ENCODE data around the gene BCKDK. TPM values are rescaled to one million over a fixed set of nuclear protein-coding genes. Genes with fewer than 3 reads are reported as not detected.

Gene BCKDK
- polyA plus RNA-seq, 1 of the 3 experiments (the other 2 are of a cell fraction) = 73.2 TPM

DNA sequence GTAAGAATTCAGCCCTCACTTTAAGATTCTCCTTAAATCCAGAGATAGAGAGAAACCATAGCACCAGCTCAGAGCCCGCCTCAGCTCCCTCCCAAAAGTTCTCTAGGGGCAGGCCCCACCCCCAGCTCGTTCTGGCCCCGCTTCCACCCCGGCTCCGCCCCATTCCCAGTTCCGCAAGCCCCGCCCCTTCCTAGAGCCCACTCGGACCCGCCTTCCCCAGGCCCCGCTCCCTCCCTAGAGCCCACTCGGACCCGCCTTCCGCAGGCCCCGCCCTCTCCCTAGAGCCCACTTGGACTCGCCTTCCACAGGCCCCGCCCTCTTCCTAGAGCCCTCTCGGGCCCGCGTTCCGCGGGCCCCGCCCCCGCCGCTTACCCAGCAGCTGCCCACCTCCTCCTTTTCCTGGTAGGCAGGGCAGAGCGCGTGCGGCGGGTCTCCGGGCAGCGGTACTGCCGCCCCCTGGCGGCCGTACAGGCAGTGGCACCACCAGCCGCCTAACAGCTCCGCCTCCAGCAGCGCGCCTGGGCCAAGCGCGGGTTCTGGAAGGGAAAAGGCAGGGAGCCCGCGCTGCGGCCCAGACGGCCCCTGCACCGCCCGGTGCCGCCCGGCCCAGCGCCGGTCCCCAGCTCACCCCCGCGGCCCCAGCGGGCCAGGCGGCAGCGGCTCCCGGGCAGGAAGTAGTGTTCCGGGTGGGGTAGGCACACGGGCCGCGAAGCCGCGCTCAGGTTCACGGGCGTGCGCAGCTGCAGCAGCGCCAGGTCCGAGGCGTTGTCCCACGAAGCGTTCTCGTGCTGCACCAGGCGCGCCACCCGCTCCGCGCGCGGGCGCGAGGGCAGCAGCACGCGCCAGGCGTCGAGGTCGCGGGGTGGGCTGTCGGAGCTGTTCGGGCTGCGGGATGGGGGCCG, 34.2 kb downstream of the BCKDK start:
- ChIA-PET POLR2A (interaction anchor here (0.7 to 2.7 kb wide), 10 partner anchors 10 to 318 kb away, joined by 3 to 43 read pairs (median 5); partner anchors contain the start of genes ARMC5, FUS, KAT8 and VKORC1), CTCF (interaction anchor here (0.7 to 4.6 kb wide), 44 partner anchors 9 to 319 kb away, joined by 3 to 38 read pairs (median 5); partner anchors contain the start of genes ARMC5, BCKDK, FUS and HSD3B7)
- no peaks in the 10 kb centered on the region for H3K9me2 ChIP-seq
- peaks cover 10% of the 10 kb centered on the region for H3F3A ChIP-seq (replicated peaks; ENCODE audit: insufficient read depth)
- peaks cover 12 to 22% of the 10 kb centered on the region in 2 experiments; a peak in 2 of 4 replicates for H3K4me1 ChIP-seq (ENCODE audit: control insufficient read depth in 1 of 2, insufficient read depth in 2 of 2, low read depth in 1 of 2, low read length in 1 of 2)
- H3K27me3 ChIP-seq (ENCODE audit: insufficient read depth) = no peaks in the 10 kb centered on the region
- H3K4me2 ChIP-seq = peak overlapping the region; percentile 69
- no peaks in the 10 kb centered on the region for H3K9me3 ChIP-seq
- DNase-seq = peak; percentile 100
- no peaks in the 10 kb centered on the region for H3K36me3 ChIP-seq (replicated peaks in 1 of 2; ENCODE audit: control insufficient read depth in 1 of 2, insufficient read depth in 2 of 2, low read length in 1 of 2)
- H4K20me1 ChIP-seq (ENCODE audit: insufficient read depth) = no peaks in the 10 kb centered on the region
- peak overlapping the region; percentile 54; the same call in 1 of the 2 replicates for H3K9ac ChIP-seq
- H3K4me3 ChIP-seq (ENCODE audit: low read depth in 2 of 2, low read length in 1 of 2) = peak overlapping the region; percentile 46 to 62
- H2AFZ ChIP-seq (ENCODE audit: low read depth) = peak overlapping the region; percentile 95
- no peaks in the 10 kb centered on the region for H3K79me2 ChIP-seq (ENCODE audit: insufficient read depth)
- WGBS (ENCODE audit: low lambda C conversion rate) = under 1% methylated on average over 27 of the region's 89 CpGs
- peak overlapping the region; percentile 62 to 78 for H3K27ac ChIP-seq (ENCODE audit: low read depth in 2 of 2, low read length in 1 of 2)
- no peak for TF ChIP-seq FOSL2 (IDR thresholded peaks at IDR 0.05; ENCODE audit: borderline replicate concordance, low read depth)
- no peak for TF ChIP-seq MEF2A (IDR thresholded peaks at IDR 0.05; ENCODE audit: borderline replicate concordance, low read depth)
- TF ChIP-seq YY1 (IDR thresholded peaks at IDR 0.05; ENCODE audit: low read depth) = no peak
- no peak for TF ChIP-seq FOXJ3 (CRISPR knock-in tag; IDR thresholded peaks at IDR 0.05)
- TF ChIP-seq EP300 (IDR thresholded peaks at IDR 0.05; ENCODE audit: borderline replicate concordance in 1 of 2, low read depth in 1 of 2, low read length in 1 of 2) = no peak
- TF ChIP-seq MXI1 (IDR thresholded peaks at IDR 0.05; ENCODE audit: low read depth, low read length) = peak; percentile 89
- TF ChIP-seq GABPA (IDR thresholded peaks at IDR 0.05; ENCODE audit: low read depth) = no peak
- TF ChIP-seq CTCF (IDR thresholded peaks at IDR 0.05) = peak; percentile 80
- TF ChIP-seq EZH2phosphoT487 (IDR thresholded peaks at IDR 0.05; ENCODE audit: borderline replicate concordance, low read depth) = no peak
- TF ChIP-seq RAD21 (IDR thresholded peaks at IDR 0.05; ENCODE audit: low read length) = peak; percentile 74
- peak; percentile 39 for TF ChIP-seq ELF1 (IDR thresholded peaks at IDR 0.05)
- TF ChIP-seq SIN3A (IDR thresholded peaks at IDR 0.05; ENCODE audit: borderline replicate concordance, low read depth, low read length) = peak; percentile 67; the same call in 1 of the 2 replicates
- peak; percentile 20 for TF ChIP-seq CHD2 (IDR thresholded peaks at IDR 0.05; ENCODE audit: low read length, partially characterized antibody)
- TF ChIP-seq SMC3 (IDR thresholded peaks at IDR 0.05; ENCODE audit: low read depth, low read length) = peak; percentile 76
- TF ChIP-seq RFX5 (IDR thresholded peaks at IDR 0.05; ENCODE audit: low read length) = no peak
- TF ChIP-seq IRF3 (IDR thresholded peaks at IDR 0.05; ENCODE audit: low read depth, low read length) = no peak
- TF ChIP-seq, protein P1, sequence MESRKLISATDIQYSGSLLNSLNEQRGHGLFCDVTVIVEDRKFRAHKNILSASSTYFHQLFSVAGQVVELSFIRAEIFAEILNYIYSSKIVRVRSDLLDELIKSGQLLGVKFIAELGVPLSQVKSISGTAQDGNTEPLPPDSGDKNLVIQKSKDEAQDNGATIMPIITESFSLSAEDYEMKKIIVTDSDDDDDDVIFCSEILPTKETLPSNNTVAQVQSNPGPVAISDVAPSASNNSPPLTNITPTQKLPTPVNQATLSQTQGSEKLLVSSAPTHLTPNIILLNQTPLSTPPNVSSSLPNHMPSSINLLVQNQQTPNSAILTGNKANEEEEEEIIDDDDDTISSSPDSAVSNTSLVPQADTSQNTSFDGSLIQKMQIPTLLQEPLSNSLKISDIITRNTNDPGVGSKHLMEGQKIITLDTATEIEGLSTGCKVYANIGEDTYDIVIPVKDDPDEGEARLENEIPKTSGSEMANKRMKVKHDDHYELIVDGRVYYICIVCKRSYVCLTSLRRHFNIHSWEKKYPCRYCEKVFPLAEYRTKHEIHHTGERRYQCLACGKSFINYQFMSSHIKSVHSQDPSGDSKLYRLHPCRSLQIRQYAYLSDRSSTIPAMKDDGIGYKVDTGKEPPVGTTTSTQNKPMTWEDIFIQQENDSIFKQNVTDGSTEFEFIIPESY (IDR thresholded peaks at IDR 0.05; ENCODE audit: borderline replicate concordance, low read depth) = no peak
- no peak for TF ChIP-seq TEAD4 (IDR thresholded peaks at IDR 0.05; ENCODE audit: borderline replicate concordance, insufficient read depth)
- no peak for TF ChIP-seq RXRA (IDR thresholded peaks at IDR 0.05; ENCODE audit: borderline replicate concordance, low read depth)
- TF ChIP-seq USF1 (IDR thresholded peaks at IDR 0.05; ENCODE audit: borderline replicate concordance, low read depth) = no peak
- peak; percentile 33 for TF ChIP-seq POLR2AphosphoS5 (IDR thresholded peaks at IDR 0.05; ENCODE audit: low read depth, low read length)
- TF ChIP-seq NFIC (IDR thresholded peaks at IDR 0.05; ENCODE audit: borderline replicate concordance) = no peak
- peak; percentile 51 for TF ChIP-seq NRF1 (IDR thresholded peaks at IDR 0.05; ENCODE audit: low read depth, low read length)
- TF ChIP-seq TAF1 (IDR thresholded peaks at IDR 0.05; ENCODE audit: borderline replicate concordance, low read depth, low read length) = 0 out of 2 replicates have a peak, but pooled peaks have one; percentile 25
- 0 out of 2 replicates have a peak, but pooled peaks have one; percentile 31 for TF ChIP-seq RCOR1 (IDR thresholded peaks at IDR 0.05; ENCODE audit: low read length)
- TF ChIP-seq USF2 (IDR thresholded peaks at IDR 0.05; ENCODE audit: borderline replicate concordance, low read depth, low read length) = no peak
